Stimulated activated memory B cell treated with anti-CD40 and anti-IgM and Interleukin-4, amounts not matched to agents 10 μg/mL and 1 μg/mL and 100 μg/mL, for 72 hours (primary cell): ENCODE data around the gene PASK.
A peak's percentile ranks its signal among the peaks of the same experiment; 100 is the strongest.

Source experiments
- ATAC-seq: fragments of 150-1000 bp; cut with Tn5 transposase; 2 replicates; pipeline ENCODE4 v1.10.0; 2021
- H3K27ac Mint-ChIP-seq: one replicate; pipeline ENCODE4 v1.8.0; 2022; ENCODE audit warnings: mild to moderate bottlenecking, mixed read lengths
- H3K27me3 Mint-ChIP-seq: one replicate; pipeline ENCODE4 v1.8.0; 2022; ENCODE audit warnings: mixed read lengths
- H3K36me3 Mint-ChIP-seq: one replicate; pipeline ENCODE4 v1.8.0; 2022; ENCODE audit warnings: mixed read lengths
- H3K4me1 Mint-ChIP-seq: one replicate; pipeline ENCODE4 v1.8.0; 2022; ENCODE audit warnings: mixed read lengths
- H3K4me3 Mint-ChIP-seq: one replicate; pipeline ENCODE4 v1.8.0; 2022; ENCODE audit warnings: mild to moderate bottlenecking, moderate library complexity, mixed read lengths
- H3K9me3 Mint-ChIP-seq: one replicate; pipeline ENCODE4 v1.8.0; 2022; ENCODE audit warnings: mixed read lengths

Gene PASK

DNA sequence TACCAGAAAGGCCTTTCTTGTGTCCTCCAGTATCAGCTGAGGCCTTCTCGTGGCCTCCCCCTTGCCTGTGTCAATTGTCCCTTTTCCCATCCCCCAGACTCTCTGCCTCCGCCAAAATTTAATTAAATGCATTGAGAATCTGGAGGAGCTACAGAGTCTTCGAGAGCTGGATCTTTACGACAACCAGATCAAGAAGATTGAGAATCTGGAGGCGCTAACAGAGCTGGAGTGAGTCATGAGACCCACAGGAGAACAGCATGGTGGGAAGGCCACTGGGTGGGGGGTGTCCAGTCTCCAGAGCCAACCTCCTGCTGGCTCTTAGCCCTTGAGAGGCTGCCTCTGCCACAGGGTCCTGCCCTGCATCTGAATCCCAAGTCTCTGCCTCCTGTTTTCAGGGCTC, 9.8 kb upstream of the PASK start:
- H3K4me3 Mint-ChIP-seq = no peak overlapping the region
- no peak for ATAC-seq
- H3K9me3 Mint-ChIP-seq = no peaks in the 10 kb centered on the region
- H3K27ac Mint-ChIP-seq = peak overlapping the region; percentile 74
- peaks cover 41% of the 10 kb centered on the region for H3K36me3 Mint-ChIP-seq
- H3K27me3 Mint-ChIP-seq = no peaks in the 10 kb centered on the region
- peaks cover 18% of the 10 kb centered on the region for H3K4me1 Mint-ChIP-seq

DNA sequence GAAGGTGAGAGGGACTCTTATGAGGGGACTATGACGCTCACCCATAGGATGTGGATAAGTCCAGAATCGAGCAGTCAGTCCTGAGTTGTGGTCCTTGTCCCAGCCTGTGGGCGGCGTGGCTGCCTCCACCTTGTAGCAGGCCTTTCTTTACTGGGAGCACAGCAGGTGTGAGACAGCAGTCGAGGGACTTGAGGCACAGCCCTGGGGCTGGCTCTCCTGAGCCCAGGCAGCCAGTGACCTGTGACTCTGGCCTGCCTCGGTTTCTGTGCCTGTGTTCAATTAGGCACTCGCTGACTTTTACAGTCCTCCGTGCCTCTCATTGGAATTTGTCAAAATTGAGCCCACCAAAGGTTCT, 9.3 kb upstream of the PASK start:
- Mint-ChIP-seq H3K4me3 (no peak overlapping the region), H3K9me3 (no peaks in the 10 kb centered on the region), H3K36me3 (peaks cover 36% of the 10 kb centered on the region), H3K27ac (peak overlapping the region; percentile 76), H3K27me3 (no peaks in the 10 kb centered on the region), H3K4me1 (peaks cover 18% of the 10 kb centered on the region)
- no peak for ATAC-seq

DNA sequence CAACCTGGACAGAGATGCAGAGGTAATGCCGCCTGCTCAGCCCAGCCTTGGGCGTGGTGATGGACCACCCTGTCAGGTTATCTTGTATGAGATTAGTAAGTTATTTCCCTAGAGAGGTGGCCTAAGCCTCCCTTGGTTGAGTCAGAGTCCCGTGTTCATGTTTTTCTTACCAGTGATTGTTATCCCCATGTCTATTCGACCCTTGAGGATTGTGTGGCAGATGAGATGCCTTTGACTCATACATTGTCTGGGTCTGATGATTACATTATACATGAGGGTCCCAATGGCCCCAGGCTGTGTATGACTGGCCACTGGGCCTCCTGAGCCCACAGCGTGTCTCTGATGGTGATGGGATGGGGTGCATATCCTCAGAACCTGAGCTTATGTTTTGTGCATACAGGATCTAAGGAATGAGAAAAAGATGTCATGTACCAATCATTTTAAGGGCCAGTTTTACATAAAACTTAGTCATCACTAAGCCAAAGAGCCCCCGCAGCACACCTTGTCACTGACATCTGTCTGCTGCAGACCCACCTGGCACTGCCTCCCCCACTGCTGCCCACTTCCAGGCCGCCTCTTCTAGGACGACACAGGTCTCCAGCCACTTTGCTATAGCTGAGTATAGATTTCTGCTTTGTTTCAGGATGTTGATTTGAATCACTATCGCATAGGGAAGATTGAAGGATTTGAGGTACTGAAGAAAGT, 8.7 kb upstream of the PASK start:
- peak; percentile 39 for ATAC-seq
- Mint-ChIP-seq H3K36me3 (peaks cover 36% of the 10 kb centered on the region), H3K4me1 (peaks cover 24% of the 10 kb centered on the region), H3K9me3 (no peaks in the 10 kb centered on the region), H3K27me3 (no peaks in the 10 kb centered on the region), H3K4me3 (no peak overlapping the region), H3K27ac (peak overlapping the region; percentile 76)

- peaks cover 29% of the 10 kb centered on the region for H3K36me3 Mint-ChIP-seq
Observed at GRCh38 chr2:241156971-241157441, 7.7 kb upstream of the PASK start.

GRCh38 chr2:241155936-241156335, 6.7 kb upstream of the PASK start:
- no peak for ATAC-seq
- Mint-ChIP-seq H3K9me3 (no peaks in the 10 kb centered on the region), H3K4me3 (no peak overlapping the region), H3K4me1 (peaks cover 40% of the 10 kb centered on the region), H3K36me3 (peaks cover 28% of the 10 kb centered on the region), H3K27me3 (no peaks in the 10 kb centered on the region), H3K27ac (no peak overlapping the region)

More at GRCh38 chr2:241156971-241157441, 7.7 kb upstream of the PASK start:
- no peaks in the 10 kb centered on the region for H3K27me3 Mint-ChIP-seq
- H3K4me3 Mint-ChIP-seq = no peak overlapping the region
- ATAC-seq = peak; percentile 41
- peak overlapping the region; percentile 76 for H3K27ac Mint-ChIP-seq
- no peaks in the 10 kb centered on the region for H3K9me3 Mint-ChIP-seq
- peaks cover 29% of the 10 kb centered on the region for H3K4me1 Mint-ChIP-seq

GRCh38 chr2:241154915-241155314, 5.6 kb upstream of the PASK start:
- no peak overlapping the region for H3K4me3 Mint-ChIP-seq
- peaks cover 50% of the 10 kb centered on the region for H3K4me1 Mint-ChIP-seq
- no peaks in the 10 kb centered on the region for H3K27me3 Mint-ChIP-seq
- ATAC-seq = no peak
- no peaks in the 10 kb centered on the region for H3K9me3 Mint-ChIP-seq
- no peak overlapping the region for H3K27ac Mint-ChIP-seq
- H3K36me3 Mint-ChIP-seq = peaks cover 28% of the 10 kb centered on the region

- no peaks in the 10 kb centered on the region for H3K27me3 Mint-ChIP-seq
- no peak overlapping the region for H3K4me3 Mint-ChIP-seq
- no peak overlapping the region for H3K27ac Mint-ChIP-seq
- H3K36me3 Mint-ChIP-seq = peaks cover 20% of the 10 kb centered on the region
- H3K4me1 Mint-ChIP-seq = peaks cover 52% of the 10 kb centered on the region
- no peak for ATAC-seq
- H3K9me3 Mint-ChIP-seq = no peaks in the 10 kb centered on the region
Observed at GRCh38 chr2:241153616-241154015, 4.3 kb upstream of the PASK start.

GRCh38 chr2:241151934-241152660, 2.8 kb upstream of the PASK start:
- no peak overlapping the region for H3K27ac Mint-ChIP-seq
- H3K4me3 Mint-ChIP-seq = peak overlapping the region; percentile 82
- no peaks in the 10 kb centered on the region for H3K27me3 Mint-ChIP-seq

DNA sequence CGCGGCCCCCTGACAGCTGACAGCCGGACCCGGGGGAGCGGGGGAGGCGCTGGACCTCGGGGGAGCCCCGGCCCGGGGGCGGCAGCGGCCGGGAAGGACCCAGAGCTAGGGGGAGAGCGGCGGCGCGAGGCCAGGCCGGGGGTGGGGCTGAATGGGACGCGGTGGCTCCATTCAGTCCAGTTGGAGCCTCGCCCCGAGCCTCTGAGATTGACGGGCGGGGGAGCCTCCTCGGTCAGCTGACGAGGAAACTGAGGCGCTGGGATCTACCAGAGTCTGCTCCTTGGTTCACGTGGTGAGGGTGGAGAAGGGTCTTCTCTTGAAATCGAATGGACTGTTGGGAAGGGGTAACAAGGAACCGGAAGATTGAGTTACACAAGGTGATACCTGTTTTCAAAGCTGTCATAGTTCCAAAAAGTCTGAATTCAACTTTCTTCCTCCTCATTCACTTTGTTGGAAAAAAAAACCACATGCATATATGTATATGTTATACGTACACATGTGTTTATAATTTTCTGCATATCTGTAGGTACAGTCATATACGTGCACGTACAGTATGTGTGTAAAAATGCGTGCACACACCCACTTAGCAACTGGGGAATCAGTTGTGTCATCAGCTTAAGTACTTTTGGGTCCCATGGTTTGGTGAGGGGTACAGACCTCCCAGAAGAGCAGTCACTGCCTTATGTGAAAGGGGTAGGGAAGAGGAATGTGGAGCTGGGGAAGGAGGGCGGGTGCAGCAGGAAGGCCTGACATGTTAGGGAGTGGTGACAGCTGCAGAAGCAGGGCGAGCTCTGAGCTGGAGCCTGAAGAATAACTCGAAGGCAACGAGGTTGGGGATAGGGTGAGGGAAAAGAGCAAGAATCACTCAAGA, 1.6 kb upstream of the PASK start:
- H3K36me3 Mint-ChIP-seq = peaks cover 6% of the 10 kb centered on the region
- no peaks in the 10 kb centered on the region for H3K9me3 Mint-ChIP-seq
- no peaks in the 10 kb centered on the region for H3K27me3 Mint-ChIP-seq
- H3K4me1 Mint-ChIP-seq = peaks cover 52% of the 10 kb centered on the region
- ATAC-seq = no peak
- peak overlapping the region; percentile 82 for H3K4me3 Mint-ChIP-seq
- peak overlapping the region; percentile 81 for H3K27ac Mint-ChIP-seq

More at GRCh38 chr2:241151934-241152660, 2.8 kb upstream of the PASK start:
- Mint-ChIP-seq H3K36me3 (peaks cover 6% of the 10 kb centered on the region), H3K4me1 (peaks cover 51% of the 10 kb centered on the region), H3K9me3 (no peaks in the 10 kb centered on the region)
- ATAC-seq = no peak

GRCh38 chr2:241149925-241150659, 820 bp upstream of the PASK start, which contains the start of gene PPP1R7:
Gene PPP1R7, plus strand, starts transcription at chr2:241150467. Its CDS starts 29 bp downstream, at chr2:241150496.
- peak; percentile 94 for ATAC-seq
- Mint-ChIP-seq H3K36me3 (peaks cover 7% of the 10 kb centered on the region), H3K27ac (peak within 1 kb of the TSS; percentile 81), H3K9me3 (no peaks in the 10 kb centered on the region), H3K4me3 (peak within 1 kb of the TSS; percentile 82), H3K27me3 (no peaks in the 10 kb centered on the region), H3K4me1 (peaks cover 53% of the 10 kb centered on the region)

DNA sequence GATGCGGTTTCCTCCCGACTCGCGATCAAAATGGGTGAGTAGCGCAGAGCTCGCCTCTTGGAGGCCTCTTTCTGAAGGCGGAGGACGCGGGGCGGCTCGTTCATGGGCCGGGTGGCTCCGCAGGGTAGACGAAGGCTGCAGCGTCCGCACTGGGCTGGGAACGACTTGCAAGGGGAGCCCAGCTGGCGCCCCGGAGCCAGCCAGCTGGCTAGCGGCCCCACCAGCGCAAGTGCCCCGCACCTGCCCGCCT, 328 bp upstream of the PASK start:
- H3K27ac Mint-ChIP-seq = peak overlapping the region; percentile 81
- peaks cover 57% of the 10 kb centered on the region for H3K4me1 Mint-ChIP-seq

GRCh38 chr2:241148239-241148638, 1.0 kb downstream of the PASK start:
- Mint-ChIP-seq H3K36me3 (peaks cover 22% of the 10 kb centered on the region), H3K4me1 (peaks cover 57% of the 10 kb centered on the region), H3K27me3 (no peaks in the 10 kb centered on the region), H3K4me3 (peak overlapping the region; percentile 82), H3K9me3 (no peaks in the 10 kb centered on the region), H3K27ac (peak overlapping the region; percentile 81)
- ATAC-seq = no peak

More for the DNA sequence above, 328 bp upstream of the PASK start:
- H3K27me3 Mint-ChIP-seq = no peaks in the 10 kb centered on the region
- ATAC-seq = peak; percentile 27
- H3K4me3 Mint-ChIP-seq = peak overlapping the region; percentile 82
- peaks cover 12% of the 10 kb centered on the region for H3K36me3 Mint-ChIP-seq
- no peaks in the 10 kb centered on the region for H3K9me3 Mint-ChIP-seq

GRCh38 chr2:241147336-241147735, 1.9 kb downstream of the PASK start:
- no peaks in the 10 kb centered on the region for H3K9me3 Mint-ChIP-seq
- no peak for ATAC-seq
- H3K36me3 Mint-ChIP-seq = peaks cover 28% of the 10 kb centered on the region
- H3K4me3 Mint-ChIP-seq = no peak overlapping the region
- H3K27ac Mint-ChIP-seq = no peak overlapping the region
- no peaks in the 10 kb centered on the region for H3K27me3 Mint-ChIP-seq
- H3K4me1 Mint-ChIP-seq = peaks cover 53% of the 10 kb centered on the region

GRCh38 chr2:241146286-241146685, 3.0 kb downstream of the PASK start:
- ATAC-seq = no peak
- H3K4me1 Mint-ChIP-seq = peaks cover 52% of the 10 kb centered on the region
- H3K27me3 Mint-ChIP-seq = no peaks in the 10 kb centered on the region
- H3K27ac Mint-ChIP-seq = no peak overlapping the region
- H3K9me3 Mint-ChIP-seq = no peaks in the 10 kb centered on the region
- H3K36me3 Mint-ChIP-seq = peaks cover 39% of the 10 kb centered on the region
- H3K4me3 Mint-ChIP-seq = no peak overlapping the region

DNA sequence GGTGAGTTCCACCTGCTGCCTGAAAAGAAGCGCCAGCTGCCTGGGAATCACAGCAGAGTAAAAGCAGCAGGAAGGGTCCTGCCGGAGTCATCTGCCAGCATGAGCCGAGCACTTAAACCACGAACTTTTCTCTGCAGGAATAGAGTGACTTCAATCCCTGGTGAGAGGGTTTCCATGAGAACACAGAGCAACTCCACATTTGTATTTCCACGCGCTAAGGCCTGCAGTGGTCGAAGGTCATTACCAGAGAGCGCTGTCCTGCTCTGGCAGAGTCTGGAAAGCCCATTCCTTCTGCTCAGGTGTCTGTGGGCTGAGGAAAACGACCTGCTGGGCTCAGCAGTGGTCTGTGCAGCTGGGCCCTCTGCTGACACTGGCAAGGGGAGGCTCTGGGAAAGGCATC, 6.7 kb downstream of the PASK start:
- peaks cover 75% of the 10 kb centered on the region for H3K36me3 Mint-ChIP-seq
- ATAC-seq = no peak
- no peak overlapping the region for H3K4me3 Mint-ChIP-seq
- H3K4me1 Mint-ChIP-seq = peaks cover 27% of the 10 kb centered on the region
- H3K27ac Mint-ChIP-seq = peak overlapping the region; percentile 14
- H3K27me3 Mint-ChIP-seq = no peaks in the 10 kb centered on the region
- H3K9me3 Mint-ChIP-seq = no peaks in the 10 kb centered on the region
